ENCODE data around the gene LMO7.

GRCh38 chr13:75603038-75603437 lies 33.1 kb upstream of the LMO7 start:
- TF ChIP-seq YY1 (IDR thresholded peaks at IDR 0.05; ENCODE audit: insufficient read depth, insufficient read length) (no peak), ZNF274 (IDR thresholded peaks at IDR 0.05; ENCODE audit: low read depth, low read length) (no peak), SUZ12 (IDR thresholded peaks at IDR 0.05; ENCODE audit: extremely low read depth, insufficient read depth, insufficient read length) (no peak)

All from NT2/D1 (cell line).